H1 (cell line): ENCODE results near the gene TLE5. TPM values are rescaled to one million over a fixed set of nuclear protein-coding genes. Genes with fewer than 3 reads are reported as not detected.

ENCODE experiments used
- CTCF ChIA-PET: fragments of 300-600 bp; sonication (Branson Sonifier 250); formaldehyde crosslinking; loops from one replicate; lab custom pipeline; 2021; ENCODE audit not compliant: partially characterized antibody; lab: Charles Lee
- POLR2A ChIA-PET: fragments of 300-600 bp; sonication (Branson Sonifier 250); formaldehyde crosslinking; loops from one replicate; lab custom pipeline; 2021; ENCODE audit warnings: inconsistent platforms; ENCODE audit not compliant: partially characterized antibody; lab: Charles Lee
- DNase-seq, 2 experiments: peaks; one replicate each; pipeline versions ENCODE4 v3.0.0 to v3.0.0-alpha.2; 2010 to 2022; ENCODE audit warnings: low spot score in 2 of 2, low read depth in 1 of 2, mixed read lengths in 1 of 2
- FAIRE-seq: peaks from 2 replicates; lab custom pipeline; 2011; peaks lifted over from hg19 to GRCh38; lab: Jason Lieb, UNC
- H2AFZ ChIP-seq: 2 replicates; pipeline ENCODE4 v1.8.1; 2012; ENCODE audit warnings: low read length, inconsistent platforms
- H2AK5ac ChIP-seq: 2 replicates; pipeline ENCODE4 v1.6.1; 2013; ENCODE audit warnings: low read depth, low read length
- H2BK120ac ChIP-seq: replicated peaks from 2 replicates; pipeline ENCODE3; 2013; ENCODE audit warnings: low read depth, low read length, inconsistent platforms
- H2BK12ac ChIP-seq: 2 replicates; pipeline ENCODE4 v1.6.1; 2013; ENCODE audit warnings: low read depth, low read length
- H2BK15ac ChIP-seq: 2 replicates; pipeline ENCODE4 v1.6.1; 2013; ENCODE audit warnings: low read length
- H2BK20ac ChIP-seq: 2 replicates; pipeline ENCODE4 v1.6.1; 2013; ENCODE audit warnings: low read length
- H2BK5ac ChIP-seq: 2 replicates; pipeline ENCODE4 v1.6.1; 2013; ENCODE audit warnings: low read depth, low read length
- H3K14ac ChIP-seq: 2 replicates; pipeline ENCODE4 v1.6.1; 2013; ENCODE audit warnings: inconsistent platforms; ENCODE audit not compliant: insufficient read length
- H3K18ac ChIP-seq: 2 replicates; pipeline ENCODE4 v1.6.1; 2013; ENCODE audit warnings: low read length; ENCODE audit errors: extremely low read depth
- H3K23ac ChIP-seq: 2 replicates; pipeline ENCODE4 v1.6.1; 2013; ENCODE audit warnings: inconsistent platforms; ENCODE audit not compliant: insufficient read length
- H3K23me2 ChIP-seq: 2 replicates; pipeline ENCODE4 v1.6.1; 2013; ENCODE audit warnings: low read depth, low read length
- H3K27ac ChIP-seq: 2 replicates; pipeline ENCODE4 v1.6.1; 2011; ENCODE audit warnings: low read depth, low read length, inconsistent platforms
- H3K27me3 ChIP-seq, 4 experiments: replicated peaks in 1 of 4; 1 replicate in 1 of 4; 2 replicates in 3 of 4; pipeline versions ENCODE4 v1.6.1 to v1.8.1; 2011 to 2013; ENCODE audit warnings: low read length in 3 of 4, mild to moderate bottlenecking in 3 of 4, inconsistent platforms in 2 of 4, mixed read lengths in 2 of 4, moderate library complexity in 1 of 4; ENCODE audit not compliant: control insufficient read depth in 3 of 4, insufficient read depth in 3 of 4; ENCODE audit errors: extremely low read depth in 1 of 4
- H3K36me3 ChIP-seq, 4 experiments: 2 replicates each; pipeline versions ENCODE4 v1.6.1 to v1.8.1; 2011 to 2013; ENCODE audit warnings: mild to moderate bottlenecking in 4 of 4, low read length in 3 of 4, moderate library complexity in 2 of 4, control low read depth in 1 of 4, inconsistent platforms in 1 of 4; ENCODE audit not compliant: insufficient read depth in 4 of 4, control insufficient read depth in 2 of 4
- H3K4ac ChIP-seq: replicated peaks from 2 replicates; pipeline ENCODE3; 2013; ENCODE audit warnings: low read length, low read depth, mixed read lengths, inconsistent platforms; ENCODE audit not compliant: insufficient read length
- H3K4me1 ChIP-seq, 4 experiments: replicated peaks in 1 of 4; 1 replicate in 1 of 4; 2 replicates in 3 of 4; pipeline versions ENCODE4 v1.6.1 to v1.8.1; 2011 to 2013; ENCODE audit warnings: low read length in 3 of 4, inconsistent platforms in 2 of 4, mixed read lengths in 1 of 4; ENCODE audit not compliant: insufficient read depth in 4 of 4, control insufficient read depth in 3 of 4
- H3K4me2 ChIP-seq, 2 experiments: 2 replicates each; pipeline versions ENCODE4 v1.6.1 to v1.8.1; 2011 to 2013; ENCODE audit warnings: low read depth in 2 of 2, low read length in 2 of 2, control low read depth in 1 of 2, inconsistent platforms in 1 of 2, mild to moderate bottlenecking in 1 of 2; ENCODE audit not compliant: insufficient read depth in 1 of 2
- H3K4me3 ChIP-seq, 4 experiments: fragments of 200-600, 300-600 bp in 1 of 4; sonication (generic), shearing (Covaris generic), sonication (Bioruptor Twin) in 1 of 4; 2 replicates each; pipeline versions ENCODE4 v1.5.1 to v1.8.1; 2011 to 2016; ENCODE audit warnings: low read length in 4 of 4, low read depth in 3 of 4, control low read depth in 2 of 4, inconsistent platforms in 2 of 4, mild to moderate bottlenecking in 2 of 4, mixed read lengths in 1 of 4, moderate library complexity in 1 of 4; ENCODE audit not compliant: insufficient read depth in 2 of 4; ENCODE audit errors: extremely low read depth in 1 of 4
- H3K56ac ChIP-seq: replicated peaks from 2 replicates; pipeline ENCODE3; 2013; ENCODE audit warnings: low read depth, mild to moderate bottlenecking, mixed read lengths, low read length, inconsistent platforms; ENCODE audit not compliant: insufficient read length
- H3K79me1 ChIP-seq: 2 replicates; pipeline ENCODE4 v1.6.1; 2013; ENCODE audit warnings: low read depth, low read length, control low read depth
- H3K79me2 ChIP-seq, 2 experiments: 2 replicates each; pipeline versions ENCODE4 v1.6.1 to v1.8.1; 2012 to 2013; ENCODE audit warnings: low read length in 2 of 2, mild to moderate bottlenecking in 2 of 2, inconsistent platforms in 1 of 2; ENCODE audit not compliant: insufficient read depth in 2 of 2, control insufficient read depth in 1 of 2
- H3K9ac ChIP-seq, 4 experiments: replicated peaks in 1 of 4; 1 replicate in 1 of 4; 2 replicates in 3 of 4; pipeline versions ENCODE4 v1.6.1 to v1.8.1; 2011 to 2013; ENCODE audit warnings: low read depth in 3 of 4, low read length in 3 of 4, control low read depth in 2 of 4, mild to moderate bottlenecking in 2 of 4, moderate library complexity in 2 of 4, inconsistent platforms in 1 of 4; ENCODE audit errors: extremely low read depth in 1 of 4
- H3K9me3 ChIP-seq, 2 experiments: 2 replicates each; pipeline versions ENCODE4 v1.6.1 to v1.8.1; 2012 to 2013; ENCODE audit warnings: mild to moderate bottlenecking in 2 of 2, moderate library complexity in 2 of 2, control low read depth in 1 of 2, inconsistent platforms in 1 of 2, low read depth in 1 of 2, low read length in 1 of 2, mixed read lengths in 1 of 2; ENCODE audit not compliant: insufficient read depth in 2 of 2
- H4K20me1 ChIP-seq, 2 experiments: replicated peaks in 1 of 2; 2 replicates each; pipeline versions ENCODE3 to v1.8.1; 2011 to 2013; ENCODE audit warnings: inconsistent platforms in 2 of 2, low read length in 2 of 2, mild to moderate bottlenecking in 1 of 2; ENCODE audit not compliant: insufficient read depth in 2 of 2, control insufficient read depth in 1 of 2
- H4K5ac ChIP-seq: 2 replicates; pipeline ENCODE4 v1.6.1; 2013; ENCODE audit warnings: low read length, low read depth, mixed read lengths, inconsistent platforms; ENCODE audit not compliant: insufficient read length
- H4K8ac ChIP-seq: 2 replicates; pipeline ENCODE4 v1.8.0; 2013; ENCODE audit warnings: mild to moderate bottlenecking, moderate library complexity, low read length, inconsistent platforms; ENCODE audit not compliant: insufficient read depth; ENCODE audit errors: extremely low read depth
- H4K91ac ChIP-seq: replicated peaks from 2 replicates; pipeline ENCODE3; 2013; ENCODE audit warnings: low read length, mixed read lengths, inconsistent platforms; ENCODE audit not compliant: insufficient read length
- EZH2 ChIP-seq: fragments of 200-600 bp; sonication (generic); IDR thresholded peaks from 2 replicates; pipeline ENCODE4 v1.7.1; 2012; ENCODE audit warnings: low read depth, mild to moderate bottlenecking, moderate library complexity, low read length, inconsistent platforms; ENCODE audit not compliant: severe bottlenecking
- SIRT6 ChIP-seq: IDR thresholded peaks from one replicate; pipeline ENCODE4 v1.7.1; 2012; ENCODE audit warnings: low read length, inconsistent platforms
- WGBS, 2 experiments: shearing (Covaris generic) in 1 of 2; methylation state at CpG; one replicate each; pipeline versions ENCODE4 v1.1.6 to v1.1.7; 2013 to 2015; ENCODE audit warnings: low lambda C conversion rate in 2 of 2, mixed read lengths in 2 of 2, inconsistent platforms in 1 of 2, low coverage in 1 of 2, missing lambda C conversion rate in 1 of 2; ENCODE audit not compliant: insufficient replicate concordance in 2 of 2, insufficient coverage in 1 of 2, insufficient read length in 1 of 2; ENCODE audit errors: extremely low coverage in 1 of 2, missing lambda C conversion rate in 1 of 2; 5-methylcytosine and 5-hydroxymethylcytosine counted together
- polyA plus RNA-seq, 7 experiments: library from polyadenylated mRNA; depleted of rRNA in 3 of 7; stranded (reverse) in 5 of 7; unstranded in 2 of 7; fragments of >200 nt in 5 of 7; fragments of 200-250 nt in 2 of 7; gene quantifications; 1 replicate in 5 of 7; 2 replicates in 1 of 7; 4 replicates in 1 of 7; pipeline versions ENCODE4 v1.2.1 to v1.2.3, GENCODE V29; 2011 to 2013; ENCODE audit warnings: missing spikeins in 2 of 7, mixed read lengths in 2 of 7
- total RNA-seq: library from RNA; stranded (reverse); fragmentation: NEBNext Ultra II Directional; extraction: Animal tissue kit (Norgen Biotek cat#: 25700); gene quantifications from 2 replicates; pipeline ENCODE4 v1.2.1, GENCODE V29; 2021

Gene TLE5
- total and polyA plus RNA-seq, 2 of the 8 experiments (the other 6 are each of a cell fraction or from before 2014, with no cell fraction given): 187 to 285 TPM

GRCh38 chr19:3033595-3034405 is 28.5 kb downstream of the TLE5 start:
- Histone ChIP-seq H4K5ac (no peak overlapping the region), H3K4me2 (peak overlapping the region in 1 of 2 experiments; percentile 71; a peak in 1 of 4 replicates), H3K9ac (no peak overlapping the region; a peak in 1 of 7 replicates), H2BK20ac (no peak overlapping the region), H4K91ac (peak overlapping the region; percentile 54), H3K9me3 (no peaks in the 10 kb centered on the region), H2BK12ac (no peak overlapping the region), H4K8ac (no peak overlapping the region), H3K4me1 (peaks cover 0 to 12% (median 9%) of the 10 kb centered on the region in 4 experiments; a peak in 6 of 7 replicates), H3K27me3 (peaks cover 8 to 41% (median 31%) of the 10 kb centered on the region in 4 experiments), H3K56ac (no peak overlapping the region), H2BK120ac (no peak overlapping the region), H3K18ac (no peak overlapping the region), H3K79me2 (no peaks in the 10 kb centered on the region), H3K14ac (no peak overlapping the region), H3K23ac (no peak overlapping the region), H3K23me2 (peaks cover 15% of the 10 kb centered on the region), H3K27ac (no peak overlapping the region), H2AFZ (no peak overlapping the region), H2BK5ac (no peak overlapping the region), H2AK5ac (no peak overlapping the region), H3K4me3 (no peak overlapping the region), H3K36me3 (no peaks in the 10 kb centered on the region), H2BK15ac (no peak overlapping the region), H4K20me1 (peaks cover 0 to 5% of the 10 kb centered on the region in 2 experiments), H3K4ac (no peak overlapping the region), H3K79me1 (no peaks in the 10 kb centered on the region)
- ChIA-PET CTCF (interaction anchor here (0.7 to 1.5 kb wide), 2 partner anchors 69 to 70 kb away, joined by 3 to 4 read pairs; no protein-coding TSS in a partner anchor), POLR2A (interaction anchor here (1.0 to 3.2 kb wide), 4 partner anchors 8 to 48 kb away, joined by 3 to 13 read pairs (median 3); no protein-coding TSS in a partner anchor)
- DNase-seq (no peak), FAIRE-seq (no peak)
- WGBS, 2 experiments: 84% methylated on average over 10 of the region's 11 CpGs; no CpG with 5 or more reads in 1 of the 2 experiments
- TF ChIP-seq SIRT6 (no peak), EZH2 (no peak)
